Spleen (tissue), 11 donors: ENCODE measurements around the gene RPRD2. TPM values are rescaled to one million over a fixed set of nuclear protein-coding genes. Genes with fewer than 3 reads are reported as not detected.

Experiments
- DNase-seq: peaks from one replicate; pipeline ENCODE4 v3.0.0-alpha.2; 2020
- H3K27ac ChIP-seq, 8 donors: fragments of 200-600 bp; sonication (generic) in 7 of 8; 1 replicate in 4 of 8; 2 replicates in 4 of 8; pipeline versions ENCODE4 v1.5.0 to v1.8.0; 2016 to 2021; ENCODE audit warnings: inconsistent platforms in 4 of 8, mild to moderate bottlenecking in 4 of 8, moderate library complexity in 1 of 8
- H3K27me3 ChIP-seq, 7 donors: fragments of 200-600 bp; sonication (generic) in 6 of 7; replicated peaks in 1 of 7; 1 replicate in 4 of 7; 2 replicates in 3 of 7; pipeline versions ENCODE4 v1.5.0 to v1.8.0; 2016 to 2021; ENCODE audit warnings: inconsistent platforms in 3 of 7, mild to moderate bottlenecking in 1 of 7
- H3K36me3 ChIP-seq, 6 donors: fragments of 200-600 bp; sonication (generic) in 5 of 6; 1 replicate in 4 of 6; 2 replicates in 2 of 6; pipeline versions ENCODE4 v1.5.0 to v1.8.0; 2016 to 2021; ENCODE audit warnings: inconsistent platforms in 2 of 6
- H3K4me1 ChIP-seq, 6 donors: fragments of 200-600 bp; sonication (generic) in 5 of 6; 1 replicate in 3 of 6; 2 replicates in 3 of 6; pipeline versions ENCODE4 v1.5.0 to v1.8.0; 2016 to 2021; ENCODE audit warnings: inconsistent platforms in 3 of 6
- H3K4me3 ChIP-seq, 8 donors: fragments of 200-600 bp; sonication (generic) in 7 of 8; 1 replicate in 4 of 8; 2 replicates in 4 of 8; pipeline versions ENCODE4 v1.5.0 to v1.8.0; 2016 to 2021; ENCODE audit warnings: inconsistent platforms in 4 of 8, mild to moderate bottlenecking in 4 of 8, moderate library complexity in 2 of 8
- H3K9me3 ChIP-seq, 8 donors: fragments of 200-600 bp; sonication (generic) in 7 of 8; 1 replicate in 4 of 8; 2 replicates in 4 of 8; pipeline versions ENCODE4 v1.5.0 to v1.8.0; 2016 to 2021; ENCODE audit warnings: inconsistent platforms in 4 of 8
- POLR2A ChIP-seq, 3 donors: fragments of 450-650 bp; IDR thresholded peaks; one replicate each; pipeline ENCODE4 v1.5.1; 2017; ENCODE audit warnings: antibody characterized with exemption in 3 of 3, mild to moderate bottlenecking in 1 of 3
- POLR2AphosphoS5 ChIP-seq, 3 donors: sonication (generic); formaldehyde crosslinking; IDR thresholded peaks; one replicate each; pipeline ENCODE4 v1.5.1; 2017; ENCODE audit warnings: antibody characterized with exemption in 3 of 3
- WGBS, 5 donors: extraction: QIAGEN DNeasy Blood & Tissue Kit in 3 of 5; methylation state at CpG; one replicate each; pipeline versions ENCODE4 v1.1.5 to v1.1.7; 2013 to 2018; 5-methylcytosine and 5-hydroxymethylcytosine counted together
- intact Hi-C: fragments of 100-400 bp; cut with DNase I; formaldehyde crosslinking; loops from one replicate; pipeline ENCODE4 v1.15.0; 2023; ENCODE audit warnings: low total_unique reads
- polyA plus RNA-seq, 3 donors: library from polyadenylated mRNA; stranded (reverse); fragments of 200-250 nt; gene quantifications; one replicate each; pipeline ENCODE4 v1.2.1, GENCODE V29; 2013
- total RNA-seq, 7 donors: library from RNA; depleted of rRNA in 3 of 7; stranded (reverse); fragments of >200 nt in 3 of 7; fragmentation: NEBNext Ultra II Directional in 4 of 7; extraction: Animal tissue kit (Norgen Biotek cat#: 25700) in 4 of 7; gene quantifications; one replicate each; pipeline versions ENCODE4 v1.1.0 to v1.2.1, GENCODE V29; 2016 to 2021
- TF ChIP-seq, protein P1 (sequence below), 11 experiments: fragments of 200-600 bp in 7 of 11; fragments of 450-650 bp in 4 of 11; sonication (generic) in 4 of 11; IDR thresholded peaks in 8 of 11; conservative IDR thresholded peaks in 3 of 11; 1 replicate in 7 of 11; 2 replicates in 4 of 11; pipeline versions ENCODE4 v1.4.0 to v1.8.0; 2016 to 2021; ENCODE audit warnings: antibody characterized with exemption in 11 of 11, inconsistent platforms in 4 of 11, mild to moderate bottlenecking in 1 of 11
- donor health status: healthy with polysubstance abuse.
- donor health status: DM: no; HTN: no; CAD: no; lungs with moderate emphysema.
- donor health status: DM: no; HTN: no; CAD: no.
- donor health status: Bipolar disorder and iron deficiency.
- donor health status: healthy.
- donor health status: DM: no; HTN: no; CAD: no.
- donor health status: DM: yes; HTN: yes; CAD: no.

The RPRD2 gene
- total and polyA plus RNA-seq, 10 donors, result 3.8 to 42.4 (median 29.5) TPM

DNA sequence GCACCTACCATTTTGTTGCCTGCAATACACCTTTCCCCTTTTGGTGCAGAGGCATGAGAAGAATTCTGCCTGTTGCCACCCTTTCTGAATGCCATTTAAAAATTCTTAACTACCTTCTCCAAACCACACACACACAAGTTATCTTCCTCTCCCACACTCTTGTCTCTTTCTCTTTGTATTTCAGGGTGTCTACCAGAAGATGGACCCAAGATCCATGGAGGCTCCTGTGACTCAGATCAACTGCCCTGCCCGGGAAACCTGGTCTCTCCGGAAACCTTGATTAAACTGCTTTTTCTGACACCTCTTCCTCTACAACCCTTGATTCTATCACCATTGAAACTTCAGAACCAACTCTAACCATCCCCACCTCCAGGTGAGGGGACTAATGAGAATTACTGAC lies 120.9 kb downstream of the RPRD2 start:
- peak; percentile 33 for DNase-seq
- H3K36me3 ChIP-seq, result peaks cover 0 to 12% (median 5%) of the 10 kb centered on the region in 6 donors
- intact Hi-C loops, result no loop called here
- WGBS, 5 donors, result 45 to 58% (median 55%) methylated on average over 2 of the region's 2 CpGs
- H3K4me3 ChIP-seq, result no peak overlapping the region
- TF ChIP-seq POLR2A (IDR thresholded peaks at IDR 0.05), result no peak
- TF ChIP-seq, protein P1, sequence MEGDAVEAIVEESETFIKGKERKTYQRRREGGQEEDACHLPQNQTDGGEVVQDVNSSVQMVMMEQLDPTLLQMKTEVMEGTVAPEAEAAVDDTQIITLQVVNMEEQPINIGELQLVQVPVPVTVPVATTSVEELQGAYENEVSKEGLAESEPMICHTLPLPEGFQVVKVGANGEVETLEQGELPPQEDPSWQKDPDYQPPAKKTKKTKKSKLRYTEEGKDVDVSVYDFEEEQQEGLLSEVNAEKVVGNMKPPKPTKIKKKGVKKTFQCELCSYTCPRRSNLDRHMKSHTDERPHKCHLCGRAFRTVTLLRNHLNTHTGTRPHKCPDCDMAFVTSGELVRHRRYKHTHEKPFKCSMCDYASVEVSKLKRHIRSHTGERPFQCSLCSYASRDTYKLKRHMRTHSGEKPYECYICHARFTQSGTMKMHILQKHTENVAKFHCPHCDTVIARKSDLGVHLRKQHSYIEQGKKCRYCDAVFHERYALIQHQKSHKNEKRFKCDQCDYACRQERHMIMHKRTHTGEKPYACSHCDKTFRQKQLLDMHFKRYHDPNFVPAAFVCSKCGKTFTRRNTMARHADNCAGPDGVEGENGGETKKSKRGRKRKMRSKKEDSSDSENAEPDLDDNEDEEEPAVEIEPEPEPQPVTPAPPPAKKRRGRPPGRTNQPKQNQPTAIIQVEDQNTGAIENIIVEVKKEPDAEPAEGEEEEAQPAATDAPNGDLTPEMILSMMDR (IDR thresholded peaks at IDR 0.05 in 8 of 11, conservative IDR thresholded peaks at IDR 0.05 in 3 of 11), result no peak
- TF ChIP-seq POLR2AphosphoS5 (IDR thresholded peaks at IDR 0.05), result no peak
- H3K4me1 ChIP-seq, result peaks cover 8 to 26% (median 16%) of the 10 kb centered on the region in 6 donors
- no peaks in the 10 kb centered on the region for H3K27me3 ChIP-seq
- H3K27ac ChIP-seq, result no peak overlapping the region
- H3K9me3 ChIP-seq, result no peaks in the 10 kb centered on the region

DNA sequence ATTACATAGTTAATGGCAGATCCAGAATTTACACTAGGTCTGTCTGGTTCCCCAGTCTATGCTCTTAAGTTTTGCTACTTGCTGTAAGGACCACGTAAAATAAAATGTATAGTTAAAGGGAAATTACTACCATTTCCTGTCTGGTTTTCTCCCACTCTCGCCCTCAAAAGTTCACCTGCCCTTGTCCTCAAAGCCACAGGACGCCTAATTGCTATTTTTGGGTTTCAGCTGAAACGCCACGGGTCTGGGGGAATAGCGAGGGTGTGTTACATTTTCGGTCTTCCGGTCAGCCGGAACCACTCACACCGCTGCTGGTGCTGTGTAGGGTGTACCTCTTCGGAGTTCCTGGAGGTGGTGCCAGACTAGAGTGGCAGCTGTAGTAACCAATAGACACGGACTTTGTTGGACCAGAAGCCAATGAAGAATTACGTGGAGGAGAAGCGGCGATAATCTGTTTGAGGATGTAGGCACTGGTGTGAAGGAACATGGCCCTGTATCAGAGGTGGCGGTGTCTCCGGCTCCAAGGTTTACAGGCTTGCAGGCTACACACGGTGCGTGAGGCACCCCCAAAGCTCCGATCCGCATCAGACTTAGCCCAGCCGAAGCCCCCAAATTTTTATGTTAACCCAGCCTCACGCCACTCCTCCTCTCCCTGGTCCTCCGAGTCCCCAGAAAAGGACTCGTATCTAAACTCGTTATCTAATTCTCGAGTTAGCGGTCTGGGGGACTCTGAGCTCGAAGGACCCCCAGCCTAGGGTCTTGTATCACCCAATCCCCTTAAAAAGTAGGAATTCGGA lies 123.2 kb downstream of the RPRD2 start, which contains the start of gene TARS2:
Gene TARS2, plus strand, starts transcription at position 454 of the 797 bp plus-strand sequence. Its CDS starts 32 bp downstream, at position 486.
- Histone ChIP-seq H3K4me3 (peak within 1 kb of the TSS; percentile 65 to 94 (median 74)), H3K36me3 (peaks cover 0 to 36% (median 25%) of the 10 kb centered on the region in 6 donors), H3K27me3 (no peaks in the 10 kb centered on the region), H3K27ac (peak within 1 kb of the TSS; percentile 61 to 92 (median 85)), H3K4me1 (peaks cover 8 to 26% (median 16%) of the 10 kb centered on the region in 6 donors), H3K9me3 (no peaks in the 10 kb centered on the region)
- intact Hi-C loops, result no loop called here
- TF ChIP-seq, protein P1 (IDR thresholded peaks at IDR 0.05 in 8 of 11, conservative IDR thresholded peaks at IDR 0.05 in 3 of 11), result peak; percentile 35 to 86 (median 64)
- TF ChIP-seq POLR2A (IDR thresholded peaks at IDR 0.05) (peak in 1 of 3 donors; percentile 59), POLR2AphosphoS5 (IDR thresholded peaks at IDR 0.05) (peak; percentile 56 to 91 (median 82))
- 0 to 1% (median 0%) methylated on average over 28 to 30 of the region's 30 CpGs for WGBS, 5 donors
- DNase-seq, result peak; percentile 92

DNA sequence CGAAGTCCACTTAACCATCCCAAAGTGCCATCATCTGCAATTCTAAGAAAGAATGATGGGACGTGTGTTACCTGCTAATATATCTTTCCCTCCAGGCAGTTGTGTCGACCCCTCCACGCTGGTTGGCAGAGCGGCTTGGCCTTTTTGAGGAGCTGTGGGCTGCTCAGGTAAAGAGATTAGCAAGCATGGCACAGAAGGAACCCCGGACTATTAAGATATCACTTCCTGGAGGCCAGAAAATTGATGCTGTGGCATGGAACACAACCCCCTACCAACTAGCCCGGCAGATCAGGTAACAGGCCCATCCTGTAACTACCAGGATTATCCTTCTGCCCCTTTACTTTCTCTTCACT lies 123.8 kb downstream of the RPRD2 start:
- H3K4me1 ChIP-seq, result peaks cover 8 to 26% (median 16%) of the 10 kb centered on the region in 6 donors
- 0 to 3% (median 2%) methylated on average over 7 of the region's 7 CpGs for WGBS, 5 donors
- H3K27me3 ChIP-seq, result no peaks in the 10 kb centered on the region
- peak; percentile 54 for DNase-seq
- H3K4me3 ChIP-seq, result peak overlapping the region; percentile 65 to 94 (median 74)
- no peaks in the 10 kb centered on the region for H3K9me3 ChIP-seq
- intact Hi-C loops, result no loop called here
- TF ChIP-seq POLR2A (IDR thresholded peaks at IDR 0.05) (no peak), POLR2AphosphoS5 (IDR thresholded peaks at IDR 0.05) (no peak)
- TF ChIP-seq, protein P1 (IDR thresholded peaks at IDR 0.05 in 8 of 11, conservative IDR thresholded peaks at IDR 0.05 in 3 of 11), result no peak
- peaks cover 0 to 41% (median 31%) of the 10 kb centered on the region in 6 donors for H3K36me3 ChIP-seq
- H3K27ac ChIP-seq, result peak overlapping the region; percentile 61 to 92 (median 85)

DNA sequence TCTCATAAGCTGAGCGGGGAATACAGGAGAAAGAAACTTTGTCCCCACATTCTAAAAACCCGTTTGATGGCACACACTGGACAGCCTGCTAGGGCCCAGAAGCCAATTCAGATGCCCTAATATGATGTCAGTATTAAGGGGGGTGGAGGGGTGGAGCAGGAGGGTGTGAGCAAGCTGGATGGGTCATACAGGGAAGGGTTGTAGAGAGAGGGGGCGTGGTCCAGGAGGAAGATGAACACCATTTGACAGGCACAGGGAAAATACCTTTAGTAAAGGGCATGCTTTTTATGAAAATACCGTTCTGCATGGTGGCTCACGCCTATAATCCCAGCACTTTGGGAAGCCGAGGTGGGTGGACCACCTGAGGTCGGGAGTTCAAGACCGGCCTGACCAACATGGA lies 129.2 kb downstream of the RPRD2 start:
- TF ChIP-seq POLR2A (IDR thresholded peaks at IDR 0.05) (no peak), POLR2AphosphoS5 (IDR thresholded peaks at IDR 0.05) (no peak)
- TF ChIP-seq, protein P1 (IDR thresholded peaks at IDR 0.05 in 8 of 11, conservative IDR thresholded peaks at IDR 0.05 in 3 of 11), result no peak
- peak; percentile 25 for DNase-seq
- Histone ChIP-seq H3K27ac (no peak overlapping the region), H3K4me3 (no peak overlapping the region), H3K4me1 (peaks cover 4 to 13% (median 6%) of the 10 kb centered on the region in 6 donors), H3K9me3 (no peaks in the 10 kb centered on the region), H3K27me3 (no peaks in the 10 kb centered on the region), H3K36me3 (peaks cover 3 to 96% (median 56%) of the 10 kb centered on the region in 6 donors)
- WGBS, 5 donors, result 94 to 98% (median 96%) methylated on average over 8 of the region's 8 CpGs
- intact Hi-C loops, result no loop called here
